HS-27A (cell line): ENCODE data around the gene PRKACA.
"Not testable (repeated sequence)": the region's sequence is repeated elsewhere in the genome, so short reads cannot be mapped to it uniquely, and the experiment has no call there.

Experiments used
- DNase-seq: peaks from one replicate; pipeline ENCODE4 v3.0.0-alpha.2; 2012; ENCODE audit warnings: low read depth, missing footprints

Gene PRKACA

DNA sequence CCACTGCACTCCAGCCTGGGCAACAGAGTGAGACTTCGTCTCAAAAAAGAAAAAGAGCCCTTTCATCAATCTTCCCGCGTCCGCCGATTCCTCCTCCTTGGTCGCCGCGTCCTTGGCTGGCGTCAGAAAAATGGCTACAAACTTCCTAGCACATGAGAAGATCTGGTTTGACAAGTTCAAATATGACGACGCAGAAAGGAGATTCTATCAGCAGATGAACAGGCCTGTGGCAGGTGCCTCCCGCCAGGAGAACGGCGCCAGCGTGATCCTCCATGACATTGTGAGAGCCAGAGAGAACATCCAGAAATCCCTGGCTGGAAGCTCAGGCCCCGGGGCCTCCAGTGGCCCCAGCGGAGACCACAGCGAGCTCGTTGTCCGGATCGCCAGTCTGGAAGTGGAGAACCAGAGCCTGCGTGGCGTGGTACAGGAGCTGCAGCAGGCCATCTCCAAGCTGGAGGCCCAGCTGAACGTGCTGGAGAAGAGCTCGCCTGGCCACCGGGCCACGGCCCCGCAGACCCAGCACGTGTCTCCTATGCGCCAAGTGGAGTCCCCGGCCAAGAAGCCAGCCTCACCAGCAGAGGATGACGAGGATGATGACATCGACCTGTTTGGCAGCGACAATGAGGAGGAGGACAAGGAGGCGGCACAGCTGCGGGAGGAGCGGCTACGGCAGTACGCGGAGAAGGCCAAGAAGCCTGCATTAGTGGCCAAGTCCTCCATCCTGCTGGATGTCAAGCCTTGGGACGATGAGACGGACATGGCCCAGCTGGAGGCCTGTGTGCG lies 47.1 kb downstream of the PRKACA start:
- no peak for DNase-seq

DNA sequence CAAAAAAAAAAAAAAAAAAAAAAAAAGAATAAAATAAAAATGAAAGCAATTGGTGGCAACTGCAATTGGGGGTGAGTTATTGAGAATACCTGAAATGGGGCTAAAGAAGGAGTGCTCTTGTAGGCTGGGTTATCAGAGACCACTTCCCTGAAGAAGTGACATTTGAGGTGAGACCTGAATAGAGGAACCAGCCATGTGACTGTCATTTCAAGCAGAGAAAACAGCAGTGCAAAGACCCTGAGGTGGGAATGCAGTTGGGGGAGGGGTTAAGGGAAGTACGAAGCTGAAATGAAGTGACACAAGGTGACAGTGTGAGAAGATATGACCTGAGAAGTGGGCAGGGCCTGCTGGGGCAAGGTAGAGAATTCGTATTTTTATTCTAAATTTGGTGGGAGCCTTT lies 51.4 kb downstream of the PRKACA start:
- no peak for DNase-seq

DNA sequence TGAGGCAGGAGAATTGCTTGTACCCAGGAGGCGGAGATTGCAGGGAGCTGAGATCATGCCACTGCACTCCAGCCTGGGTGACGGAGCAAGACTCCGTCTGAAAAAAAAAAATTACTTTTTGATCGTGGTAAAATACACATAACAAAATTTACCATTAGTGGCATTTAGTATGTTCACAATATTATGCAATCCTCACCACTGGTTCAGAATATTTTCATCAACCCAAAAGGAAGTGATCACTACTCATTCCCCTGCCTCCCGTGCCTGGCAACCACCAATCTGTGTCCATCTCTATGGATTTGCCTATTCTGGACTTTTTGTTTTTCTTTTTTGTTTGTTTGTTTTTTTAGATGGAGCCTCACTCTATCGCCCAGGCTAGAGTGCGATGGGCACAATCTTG lies 54.5 kb downstream of the PRKACA start:
- DNase-seq, result no peak

DNA sequence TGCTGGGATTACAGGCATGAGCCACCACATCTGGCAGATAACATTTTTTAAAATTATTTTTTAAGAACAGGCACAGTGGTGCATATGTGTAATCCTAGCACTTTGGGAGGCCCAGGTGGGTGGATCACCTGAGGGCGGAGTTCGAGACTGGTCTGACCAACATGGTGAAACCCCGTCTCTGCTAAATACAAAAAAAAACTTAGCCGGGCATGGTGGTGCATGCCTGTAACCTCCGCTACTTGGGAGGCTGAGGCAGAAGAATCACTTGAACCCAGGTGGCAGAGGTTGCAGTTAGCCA lies 55.1 kb downstream of the PRKACA start:
- DNase-seq, result no peak

DNA sequence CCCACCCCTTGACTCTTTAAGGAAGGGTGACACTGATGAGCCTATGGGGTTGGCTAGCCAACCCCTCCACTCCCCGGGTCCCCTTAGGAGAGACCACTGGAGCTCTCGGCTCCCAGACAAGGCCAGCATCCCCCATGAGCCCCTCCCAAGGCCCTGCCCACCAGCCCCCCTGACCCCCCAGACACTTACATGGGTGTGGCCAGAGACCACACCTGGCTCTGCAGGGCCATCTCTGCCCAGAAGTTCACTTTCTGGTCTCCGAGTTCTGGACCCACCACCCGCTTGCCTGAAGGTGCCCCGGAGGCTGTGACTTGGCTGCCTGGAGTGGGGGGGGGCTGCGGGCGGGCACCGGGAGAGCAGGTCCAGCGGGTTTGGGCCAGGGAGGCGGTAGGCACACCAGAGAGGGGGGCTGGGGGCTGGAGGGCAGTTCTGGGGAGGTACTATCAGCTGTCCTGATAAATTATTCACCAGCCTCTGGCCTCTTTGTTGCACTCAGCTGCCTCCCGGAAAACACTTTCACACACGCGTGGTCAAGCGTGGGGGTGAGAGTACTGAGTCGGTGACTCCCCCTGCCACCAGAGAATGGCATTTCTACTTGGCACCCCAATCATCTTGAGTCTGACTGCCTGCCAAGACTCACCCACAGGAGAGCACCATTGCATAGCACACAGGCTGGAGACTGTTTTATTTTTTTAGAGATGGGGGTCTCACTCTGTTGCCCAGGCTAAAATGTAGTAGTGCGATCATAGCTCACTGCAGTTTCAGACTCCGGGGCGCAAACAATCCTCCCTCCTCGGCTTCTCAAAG lies 55.6 kb downstream of the PRKACA start, which contains the start of gene PALM3:
PALM3 (minus strand) TSS at position 326 of the 807 bp plus-strand sequence; CDS start at position 230, 96 bp downstream.
- DNase-seq, result no peak

DNA sequence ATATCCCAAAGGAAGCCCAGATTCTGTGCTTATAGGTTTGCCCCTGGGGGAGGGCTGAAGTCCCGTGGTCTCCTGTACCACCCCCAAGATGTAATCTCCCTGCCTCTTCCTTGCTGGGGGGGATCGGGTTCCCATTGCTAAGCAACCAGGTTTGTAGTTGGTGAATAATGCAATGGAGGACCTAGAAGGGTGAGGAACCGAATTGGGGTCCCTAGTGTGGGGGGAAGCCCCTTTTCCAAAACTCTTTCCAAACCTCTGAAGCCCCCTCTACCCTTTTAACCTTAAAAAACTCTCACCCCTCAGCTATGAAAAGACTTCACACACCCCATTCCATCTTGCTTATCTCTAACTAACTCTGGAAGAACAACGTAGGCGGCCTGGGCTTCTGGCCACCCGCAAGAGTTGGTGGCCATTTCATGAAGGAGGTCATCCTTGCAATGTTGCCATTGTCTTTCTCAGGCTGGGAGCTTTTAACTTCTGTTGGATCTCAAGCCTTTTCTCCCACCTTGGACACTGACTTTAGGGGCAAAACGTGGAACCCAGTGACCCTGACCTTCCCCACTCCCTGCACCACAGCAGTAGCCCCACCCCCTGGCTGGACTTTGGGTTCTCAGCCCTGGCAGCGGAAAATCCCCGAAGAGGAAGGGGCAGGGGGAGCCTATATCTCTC lies 56.3 kb downstream of the PRKACA start:
- DNase-seq, result no peak

DNA sequence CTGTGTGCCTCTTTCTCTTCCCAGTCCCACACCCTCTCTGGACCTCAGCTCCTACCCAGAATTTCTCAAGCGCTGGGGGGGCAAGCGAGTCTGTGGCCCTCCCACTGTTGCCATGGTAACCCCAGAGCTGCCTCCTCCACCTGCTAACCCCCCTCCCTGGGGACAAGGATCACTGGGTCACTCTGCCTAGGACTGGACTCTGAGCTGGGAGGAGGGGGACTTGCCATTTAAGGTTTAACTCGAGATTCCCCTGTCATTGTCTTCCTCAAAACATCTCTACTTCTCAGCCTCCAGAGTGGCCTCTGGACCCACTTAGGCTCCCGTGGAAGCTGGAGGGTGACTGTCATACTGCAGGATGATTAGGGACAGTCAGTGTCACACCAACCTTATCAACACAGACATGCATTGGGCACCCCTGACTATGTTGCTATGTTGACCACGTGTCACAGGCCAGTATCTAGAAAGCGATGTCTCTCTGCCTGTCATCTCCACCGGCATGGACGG lies 57.9 kb downstream of the PRKACA start:
- no peak for DNase-seq

DNA sequence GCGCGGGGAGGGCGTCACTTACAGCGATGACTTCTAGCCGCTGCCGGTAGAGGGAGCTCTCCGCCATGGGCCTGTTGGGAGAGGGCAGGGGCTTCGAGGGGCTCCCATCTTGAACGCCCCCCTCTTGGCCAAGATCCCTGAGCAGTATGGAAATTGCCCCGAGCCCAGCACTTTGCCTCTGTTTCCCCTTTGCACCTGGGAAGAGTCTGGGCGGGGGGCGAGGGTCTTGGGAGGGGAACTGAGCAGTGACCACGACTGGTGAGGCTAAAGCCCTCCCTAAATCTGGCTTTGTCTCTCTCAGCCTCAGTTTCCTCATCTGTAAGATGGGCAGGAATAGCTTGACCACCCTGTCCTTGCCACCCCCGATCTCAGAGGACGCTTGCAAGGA lies 58.5 kb downstream of the PRKACA start:
- DNase-seq, result no peak

DNA sequence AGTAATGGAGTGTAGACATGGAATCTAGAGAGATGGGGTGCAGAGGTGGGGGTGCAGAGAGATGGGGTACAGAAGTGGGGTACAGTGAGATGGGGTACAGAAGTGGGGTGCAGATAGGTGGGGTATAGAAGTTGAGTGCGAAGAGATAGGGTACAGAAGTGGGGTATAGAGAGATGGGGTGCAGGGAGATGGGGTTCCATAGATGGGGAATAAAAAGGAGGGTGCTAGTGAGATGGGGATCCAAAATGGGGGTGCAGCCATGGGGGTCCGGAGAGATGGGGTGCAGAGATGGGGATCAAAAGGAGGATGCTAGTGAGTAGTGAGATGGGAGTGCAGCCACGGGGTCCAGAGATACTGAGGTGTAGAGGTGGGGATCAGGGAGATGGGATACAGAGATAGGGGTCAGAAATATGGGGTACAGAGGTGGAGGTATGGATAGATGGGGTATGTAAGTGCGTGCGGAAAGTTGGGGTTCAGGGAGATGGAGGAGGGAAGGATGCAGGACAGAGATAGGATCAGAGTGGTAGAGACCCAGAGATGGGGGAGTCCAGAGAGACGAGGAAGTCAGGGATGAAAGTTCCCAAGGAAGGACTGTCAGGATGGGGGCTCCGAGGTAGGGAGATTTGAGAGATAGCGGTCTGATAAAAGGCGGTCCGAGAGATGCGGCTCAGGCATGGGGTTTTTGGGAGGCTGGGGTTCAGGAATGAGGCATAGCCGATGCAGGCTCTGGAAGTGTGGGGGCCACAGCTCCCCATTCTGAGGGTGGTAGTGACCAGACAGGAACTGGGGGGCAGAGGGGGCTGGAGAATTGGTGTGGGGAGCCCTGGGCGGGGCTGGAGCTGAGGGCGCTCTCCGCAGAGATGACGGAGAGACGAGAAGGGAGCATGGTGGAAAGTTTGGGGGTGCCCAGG lies 59.1 kb downstream of the PRKACA start:
- DNase-seq, result no peak

DNA sequence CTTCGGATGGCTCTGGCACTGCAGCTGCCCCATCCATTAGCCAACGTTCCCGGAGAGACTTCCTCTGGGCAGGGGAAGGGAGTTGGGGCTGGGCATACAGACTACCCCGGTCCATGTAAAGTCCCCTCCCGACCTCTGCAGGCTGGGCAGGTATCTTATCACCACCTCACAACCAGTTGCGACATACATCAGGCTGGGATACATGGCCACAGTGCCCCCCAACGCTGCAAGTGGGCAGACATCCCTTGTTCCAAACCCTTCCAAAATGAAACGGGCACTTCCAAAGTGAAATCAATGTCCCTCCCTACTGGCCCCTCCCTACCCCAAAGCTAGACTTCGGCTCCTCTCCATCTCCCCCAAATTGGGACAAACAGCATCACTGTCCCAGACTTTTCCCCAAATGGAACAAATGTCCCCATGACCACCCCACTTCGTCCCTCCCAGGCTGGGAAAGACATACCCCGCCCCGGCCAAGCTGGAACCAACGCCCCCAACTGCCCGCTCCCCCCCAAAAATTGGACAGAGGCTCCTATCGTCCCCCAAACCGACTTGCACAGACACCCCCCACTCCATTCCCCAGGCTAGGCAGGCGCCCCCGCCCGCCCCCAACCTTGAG lies 60.7 kb downstream of the PRKACA start:
- DNase-seq, result no peak

DNA sequence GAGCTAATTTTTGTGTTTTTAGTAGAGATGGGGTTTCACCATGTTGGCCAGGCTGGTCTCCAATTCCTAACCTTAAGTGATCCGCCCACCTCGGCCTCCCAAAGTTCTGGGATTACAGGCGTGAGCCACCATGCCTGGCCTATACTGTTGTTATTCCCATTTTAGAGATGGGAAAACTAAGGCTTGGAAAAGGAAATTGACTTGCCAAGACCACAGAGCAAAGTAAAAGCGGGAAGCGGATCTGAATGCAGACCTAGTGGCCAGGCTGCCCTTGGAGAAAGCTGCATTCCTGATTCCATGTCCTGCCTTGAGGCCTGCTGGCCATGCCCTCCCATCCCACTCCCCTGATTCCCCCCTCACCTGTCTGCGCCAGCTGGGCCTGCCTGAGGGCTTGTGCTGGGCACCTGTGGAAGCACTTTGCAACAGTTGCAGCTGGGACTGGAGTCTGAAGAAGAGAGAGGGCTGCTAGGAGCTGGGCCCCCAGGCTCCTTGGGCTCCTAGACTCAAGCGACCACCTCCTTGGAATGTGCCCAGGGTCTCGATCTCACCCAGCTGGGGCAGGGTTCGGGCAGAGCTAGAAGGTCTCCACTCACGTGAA lies 61.4 kb downstream of the PRKACA start:
- no peak for DNase-seq

DNA sequence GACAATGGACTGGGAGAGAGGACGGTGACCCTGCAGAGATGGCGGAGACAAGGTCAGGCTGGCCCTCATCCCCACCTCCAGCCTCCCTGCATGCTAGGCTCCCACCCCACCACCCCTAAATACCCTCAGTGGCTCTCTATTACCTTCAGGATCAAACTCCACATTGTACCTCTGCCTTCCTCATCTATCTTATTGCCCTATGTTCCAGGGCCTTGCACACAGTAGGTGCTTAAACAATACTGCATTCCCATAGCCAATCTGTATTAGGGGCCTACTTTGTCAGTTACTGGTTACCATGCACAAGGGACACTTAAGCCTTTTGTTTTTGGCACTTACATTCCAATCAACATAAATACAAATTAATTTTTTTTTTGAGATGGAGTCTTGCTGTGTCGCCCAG lies 62.2 kb downstream of the PRKACA start:
- DNase-seq, result no peak

DNA sequence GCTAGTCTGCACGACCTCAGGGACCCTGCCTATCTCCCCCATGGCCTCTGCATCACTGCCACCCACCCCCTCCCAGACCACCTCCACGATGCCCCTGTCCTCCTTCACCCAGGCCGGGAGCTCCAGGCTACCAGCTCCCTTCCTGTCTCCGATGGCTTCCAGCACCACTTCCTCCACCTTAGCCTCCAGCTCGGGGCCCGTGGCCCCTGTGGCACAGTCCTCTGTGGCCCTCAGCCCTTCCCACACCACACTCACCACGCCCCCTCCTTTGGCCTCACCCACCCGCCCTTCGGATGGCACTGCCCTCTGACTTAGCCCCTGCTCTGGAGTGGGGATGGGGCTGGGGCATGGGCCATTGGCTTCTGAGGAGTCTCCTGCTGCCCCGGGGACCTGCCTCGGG lies 62.8 kb downstream of the PRKACA start:
- no peak for DNase-seq

DNA sequence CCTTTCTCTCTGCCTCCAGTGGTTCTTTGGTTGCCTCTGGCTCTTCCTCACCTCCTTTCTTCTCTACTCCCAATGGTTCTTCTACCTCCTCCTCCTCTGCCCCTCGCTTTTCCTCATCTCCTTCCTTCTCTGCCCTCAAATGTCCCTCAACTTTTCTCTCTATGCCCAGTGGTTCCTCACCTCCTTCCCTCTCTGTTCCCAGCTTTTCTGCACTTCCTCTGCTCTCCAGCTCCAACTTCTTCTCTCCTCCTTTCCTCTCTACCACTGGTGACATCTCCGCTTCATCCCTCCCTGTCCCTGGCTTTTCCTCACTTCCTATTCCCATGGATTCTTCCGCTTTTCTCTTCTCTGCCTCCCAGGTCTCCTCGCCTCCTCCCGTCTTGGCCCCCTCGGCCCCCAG lies 63.5 kb downstream of the PRKACA start:
- no peak for DNase-seq

DNA sequence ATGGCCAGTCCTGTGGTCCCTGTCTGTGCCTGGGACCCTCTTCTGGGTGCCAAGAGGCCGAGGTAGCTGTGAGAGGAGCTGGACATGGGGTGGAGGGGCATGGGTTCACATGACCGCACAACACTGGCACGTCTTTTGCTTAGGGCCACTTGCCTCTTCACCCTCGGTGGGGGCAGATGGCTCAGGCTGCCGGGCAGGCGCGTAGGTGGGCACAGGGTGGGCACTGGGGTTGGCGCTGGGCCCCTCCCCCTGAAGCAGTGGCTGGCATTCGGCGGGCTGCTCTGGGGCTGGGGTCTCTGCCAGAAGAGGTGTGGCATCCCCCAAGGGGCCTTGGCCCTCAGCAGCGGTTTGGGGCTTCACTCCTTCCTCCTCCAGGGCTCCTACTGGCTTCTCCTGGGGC lies 64.1 kb downstream of the PRKACA start:
- DNase-seq, result no peak

DNA sequence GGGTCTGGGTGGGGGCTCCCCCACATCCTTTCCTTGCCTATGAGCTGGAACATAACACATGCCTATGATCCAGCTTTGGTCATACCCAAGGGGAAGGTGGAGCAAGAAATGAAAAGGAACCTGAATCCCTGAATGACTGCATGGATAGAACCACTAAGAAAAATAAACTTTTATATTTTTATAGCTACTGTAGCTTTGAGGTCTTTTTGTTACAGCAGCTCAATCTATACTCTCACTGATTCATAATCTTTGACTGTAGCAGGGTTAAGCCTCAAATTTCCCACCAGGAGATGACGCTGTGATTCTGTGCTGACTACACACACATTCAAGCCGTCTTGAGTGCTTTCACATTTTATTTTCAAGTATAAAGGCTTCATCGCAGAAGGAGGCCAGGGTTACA lies 64.5 kb downstream of the PRKACA start:
- no peak for DNase-seq

DNA sequence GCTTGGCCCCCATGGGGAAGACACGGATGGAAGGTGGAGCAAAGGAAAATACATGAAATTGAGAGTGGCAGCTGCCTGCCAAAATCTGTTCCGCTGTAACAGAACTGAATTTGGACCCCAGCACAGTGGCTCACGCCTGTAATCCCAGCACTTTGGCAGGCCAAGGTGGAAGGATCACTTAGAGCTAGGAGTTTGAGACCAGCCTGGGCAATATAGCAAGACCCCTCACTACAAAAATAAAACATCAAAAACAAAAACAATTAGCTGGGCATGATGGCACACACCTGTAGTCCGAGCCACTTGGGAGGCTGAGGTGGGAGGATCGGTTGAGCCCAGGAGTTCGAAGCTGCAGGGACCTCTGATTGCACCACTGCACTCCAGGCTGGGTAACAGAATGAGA lies 65.1 kb downstream of the PRKACA start:
- no peak for DNase-seq

DNA sequence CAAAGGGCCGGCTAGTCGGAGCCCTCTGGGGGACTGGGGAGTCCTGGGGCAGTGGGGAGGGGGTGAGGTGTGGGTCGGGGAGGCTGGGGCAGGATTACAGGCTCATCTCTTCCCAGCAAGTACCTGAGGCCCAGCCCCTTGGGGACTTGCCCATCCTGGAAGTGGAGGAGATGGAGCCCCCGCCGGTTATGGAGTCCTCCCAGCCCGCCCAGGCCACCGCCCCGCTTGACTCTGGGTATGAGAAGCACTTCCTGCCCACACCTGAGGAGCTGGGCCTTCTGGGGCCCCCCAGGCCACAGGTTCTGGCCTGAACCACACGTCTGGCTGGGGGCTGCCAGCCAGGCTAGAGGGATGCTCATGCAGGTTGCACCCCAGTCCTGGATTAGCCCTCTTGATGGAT lies 65.6 kb downstream of the PRKACA start:
- no peak for DNase-seq

DNA sequence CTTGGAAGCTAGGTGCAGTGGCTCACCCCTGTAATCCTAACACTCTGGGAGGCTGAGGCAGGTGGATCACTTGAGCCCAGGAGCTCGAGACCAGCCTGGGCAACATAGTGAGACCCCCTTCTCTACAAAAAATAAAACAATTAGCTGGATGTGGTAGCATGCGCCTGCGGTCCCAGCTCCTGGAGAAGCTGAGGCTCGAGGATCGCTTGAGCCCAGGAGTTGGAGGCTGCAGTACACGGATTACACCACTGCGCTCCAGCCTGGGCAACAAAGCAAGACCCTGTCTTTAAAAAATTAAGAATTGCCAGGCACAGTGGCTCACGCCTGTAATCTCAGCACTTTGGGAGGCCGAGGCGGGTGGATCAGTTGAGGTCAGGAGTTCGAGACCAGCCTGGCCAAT lies 66.6 kb downstream of the PRKACA start:
- DNase-seq, result not testable (repeated sequence)

DNA sequence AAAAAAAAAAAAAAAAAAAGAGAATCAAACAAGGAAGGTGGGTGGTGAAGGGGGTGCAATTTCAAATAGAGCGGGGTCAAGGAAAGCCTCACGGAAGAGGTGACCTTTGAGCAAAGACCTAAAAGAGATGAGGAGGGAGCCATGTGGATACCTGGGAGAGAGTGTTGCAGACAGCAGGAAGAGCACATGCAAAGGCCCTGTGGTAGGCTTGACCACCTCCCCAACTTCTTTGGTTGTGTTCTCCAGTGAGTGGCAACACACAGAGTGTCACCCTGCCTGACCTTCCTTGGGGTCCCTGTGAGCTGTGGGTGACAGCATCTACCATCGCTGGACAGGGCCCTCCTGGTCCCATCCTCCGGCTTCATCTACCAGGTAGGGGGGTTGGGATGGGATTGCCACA lies 67.0 kb downstream of the PRKACA start:
- DNase-seq, result no peak
